NOMO-1 treated with dmso at 0.1 percent for 144 hours (cell line): ENCODE data around the gene ZBTB7B.
A peak's percentile ranks its signal among the peaks of the same experiment; 100 is the strongest.

Source experiments
- DNase-seq: peaks from one replicate; lab custom pipeline; 2025; ENCODE audit not compliant: unreplicated experiment; lab: John Stamatoyannopoulos, UW

ZBTB7B gene

GRCh38 chr1:155003227-155003765 is 694 bp downstream of the ZBTB7B start:
- no peak for DNase-seq

- no peak for DNase-seq
Observed at GRCh38 chr1:155003766-155004351, 1.3 kb downstream of the ZBTB7B start.

GRCh38 chr1:155004352-155005075 is 1.9 kb downstream of the ZBTB7B start:
- DNase-seq, result no peak

GRCh38 chr1:155005076-155006011 is 2.7 kb downstream of the ZBTB7B start:
- DNase-seq, result no peak

- peak; percentile 34 for DNase-seq
Observed at GRCh38 chr1:155006601-155007101, 4.0 kb downstream of the ZBTB7B start.

GRCh38 chr1:155007251-155007828 is 4.7 kb downstream of the ZBTB7B start:
- DNase-seq, result no peak

GRCh38 chr1:155008015-155008941 is 5.7 kb downstream of the ZBTB7B start:
- peak; percentile 54 for DNase-seq

- DNase-seq, result no peak
Observed at GRCh38 chr1:155009221-155009711, 6.7 kb downstream of the ZBTB7B start.

- no peak for DNase-seq
Observed at GRCh38 chr1:155009742-155010141, 7.1 kb downstream of the ZBTB7B start.

GRCh38 chr1:155010211-155010918 is 7.8 kb downstream of the ZBTB7B start:
- DNase-seq, result no peak

- DNase-seq, result no peak
Observed at GRCh38 chr1:155011004-155011416, 8.4 kb downstream of the ZBTB7B start.

GRCh38 chr1:155011437-155012025 is 8.9 kb downstream of the ZBTB7B start:
- no peak for DNase-seq

- DNase-seq, result no peak
Observed at GRCh38 chr1:155012026-155012546, 9.5 kb downstream of the ZBTB7B start.

- no peak for DNase-seq
Observed at GRCh38 chr1:155012776-155013602, 10.4 kb downstream of the ZBTB7B start.

GRCh38 chr1:155013632-155014031 is 11.0 kb downstream of the ZBTB7B start:
- no peak for DNase-seq

GRCh38 chr1:155014709-155015508 is 12.3 kb downstream of the ZBTB7B start:
- no peak for DNase-seq
